HK-2 (cell line): ENCODE measurements around the gene HYI.
A peak's percentile ranks its signal among the peaks of the same experiment; 100 is the strongest.
"Not testable (repeated sequence)": the region's sequence is repeated elsewhere in the genome, so short reads cannot be mapped to it uniquely, and the experiment has no call there.

Experiments
- DNase-seq: peaks from one replicate; pipeline ENCODE4 v3.0.0-alpha.2; 2018; ENCODE audit not compliant: unreplicated experiment

The HYI gene

GRCh38 chr1:43464681-43465504 is 11.2 kb upstream of the HYI start:
- DNase-seq, result no peak

DNA sequence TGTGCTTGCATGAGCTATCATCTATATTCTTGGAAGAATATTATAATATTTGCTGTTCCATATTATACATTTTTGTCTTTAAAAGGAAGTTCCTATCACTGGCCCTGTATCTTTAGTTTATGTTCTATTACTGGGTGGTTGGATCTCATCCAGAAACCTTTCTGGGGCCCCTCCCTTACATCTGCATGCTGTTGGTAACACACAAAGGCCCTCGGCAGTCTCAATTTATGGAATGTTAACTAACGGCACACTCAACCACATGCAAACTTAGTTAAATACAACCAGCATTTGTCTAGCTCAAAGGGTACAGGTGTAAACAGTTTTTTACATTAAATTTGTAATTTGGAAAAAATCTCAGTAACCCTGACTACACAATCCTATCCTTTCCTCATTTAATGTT is 9.7 kb upstream of the HYI start:
- DNase-seq, result no peak

- DNase-seq, result no peak
Measured at GRCh38 chr1:43460988-43461693, 7.4 kb upstream of the HYI start.

GRCh38 chr1:43458379-43458778 is 4.6 kb upstream of the HYI start:
- DNase-seq, result not testable (repeated sequence)

- no peak for DNase-seq
Measured at GRCh38 chr1:43455213-43455889, 1.6 kb upstream of the HYI start.

GRCh38 chr1:43454270-43455011 is 710 bp upstream of the HYI start:
- DNase-seq, result peak; percentile 88

- DNase-seq, result no peak
Measured at GRCh38 chr1:43452789-43453441, 816 bp downstream of the HYI start.

- no peak for DNase-seq
Measured at GRCh38 chr1:43451701-43452532, 1.8 kb downstream of the HYI start.

DNA sequence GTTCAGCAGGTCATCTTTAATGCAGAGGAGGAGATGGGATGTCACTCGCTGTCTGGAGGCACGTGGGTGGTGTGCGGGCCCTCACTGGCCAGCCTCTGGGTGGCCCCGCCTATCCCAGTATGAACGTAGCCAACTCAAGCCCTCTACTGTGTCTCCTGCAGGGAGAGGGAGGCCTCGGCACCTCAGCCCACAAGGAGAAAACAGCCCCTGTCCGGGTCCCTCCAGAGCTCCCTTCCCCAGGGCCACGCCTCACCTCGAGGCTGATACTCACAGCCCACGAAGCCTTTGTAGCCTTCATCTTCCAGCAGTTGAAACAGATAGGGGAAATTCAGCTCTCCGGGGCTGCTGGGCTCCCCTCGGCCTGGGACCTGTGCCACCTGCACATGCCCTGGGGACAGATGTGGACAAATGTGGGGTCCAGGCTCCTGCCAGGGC is 2.6 kb downstream of the HYI start:
- DNase-seq, result no peak

GRCh38 chr1:43450251-43450941 is 3.3 kb downstream of the HYI start:
- DNase-seq, result no peak

- no peak for DNase-seq
Measured at GRCh38 chr1:43449708-43450069, 4.0 kb downstream of the HYI start.

- DNase-seq, result no peak
Measured at GRCh38 chr1:43448955-43449707, 4.6 kb downstream of the HYI start.

GRCh38 chr1:43447891-43448708 is 5.6 kb downstream of the HYI start:
- no peak for DNase-seq

GRCh38 chr1:43446881-43447835 is 6.6 kb downstream of the HYI start:
- DNase-seq, result no peak

DNA sequence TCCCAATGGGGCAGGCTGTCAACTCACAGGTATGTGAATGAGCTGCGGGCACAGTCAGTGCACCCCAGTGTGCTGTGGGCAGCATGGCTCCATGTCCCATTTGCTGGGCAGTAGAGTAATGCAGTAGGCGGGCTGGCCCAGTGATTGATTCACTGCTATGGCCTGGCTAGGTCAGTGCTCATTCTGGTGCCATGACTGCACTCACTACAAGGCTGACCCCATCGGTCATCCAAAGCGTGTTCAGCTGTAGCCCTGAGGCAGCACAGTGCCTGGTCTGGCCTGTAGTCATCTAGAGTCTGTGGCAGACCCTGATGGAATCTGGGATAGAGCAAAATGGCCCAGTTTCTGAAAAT is 7.4 kb downstream of the HYI start:
- no peak for DNase-seq

GRCh38 chr1:43445606-43446387 is 7.9 kb downstream of the HYI start:
- DNase-seq, result no peak

- no peak for DNase-seq
Measured at GRCh38 chr1:43444836-43445235, 8.9 kb downstream of the HYI start.
